Measurements from ENCODE around the gene ACKR3.

The ACKR3 gene

DNA sequence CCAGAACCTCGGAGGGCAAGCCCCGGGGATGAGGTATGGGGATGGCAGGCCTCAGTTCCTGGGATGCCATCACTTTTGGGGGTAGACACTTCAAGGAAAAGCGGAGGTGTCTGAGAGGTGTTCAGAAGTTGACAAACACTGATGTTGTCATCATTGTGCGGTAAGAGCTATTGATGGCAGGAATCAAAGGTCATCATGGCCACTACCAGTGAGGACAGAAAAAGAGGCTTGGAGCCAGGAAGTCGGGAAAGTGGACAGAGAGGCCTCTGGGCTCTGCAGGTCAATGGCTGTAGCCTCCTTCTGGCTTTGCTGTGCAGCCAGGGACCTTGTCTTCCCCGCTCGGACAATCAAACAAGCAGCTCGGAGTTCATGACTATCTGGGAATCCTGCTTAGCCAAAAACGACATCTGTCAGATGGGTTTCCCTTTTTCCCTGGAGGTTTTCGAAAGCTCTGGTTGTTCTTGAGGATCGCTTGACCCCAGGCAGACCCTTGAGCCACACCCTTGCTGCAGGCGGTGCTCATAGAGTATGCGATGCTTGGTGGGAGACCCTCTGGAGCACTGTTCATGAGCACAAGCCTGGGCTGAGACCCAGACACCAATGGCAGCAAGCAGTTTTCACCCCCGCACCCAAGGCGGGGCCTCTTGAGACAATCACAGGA lies 19.4 kb downstream of the ACKR3 start:
- H3K27me3 ChIP-seq (ENCODE audit: control insufficient read depth, insufficient read depth, low read length), result no peaks in the 10 kb centered on the region
- no peak overlapping the region for H3K9ac ChIP-seq (ENCODE audit: low read depth, low read length)
- no peak overlapping the region for H3K4me3 ChIP-seq (ENCODE audit: low read depth, low read length)
- no peaks in the 10 kb centered on the region for H3K9me3 ChIP-seq (ENCODE audit: control insufficient read depth, insufficient read depth, low read length)
- no peak overlapping the region for H3K27ac ChIP-seq (ENCODE audit: low read depth, low read length)
- H3K4me1 ChIP-seq (ENCODE audit: control insufficient read depth, insufficient read depth, low read length), result no peaks in the 10 kb centered on the region
- no peaks in the 10 kb centered on the region for H3K36me3 ChIP-seq (ENCODE audit: control insufficient read depth, insufficient read depth, low read length)

DNA sequence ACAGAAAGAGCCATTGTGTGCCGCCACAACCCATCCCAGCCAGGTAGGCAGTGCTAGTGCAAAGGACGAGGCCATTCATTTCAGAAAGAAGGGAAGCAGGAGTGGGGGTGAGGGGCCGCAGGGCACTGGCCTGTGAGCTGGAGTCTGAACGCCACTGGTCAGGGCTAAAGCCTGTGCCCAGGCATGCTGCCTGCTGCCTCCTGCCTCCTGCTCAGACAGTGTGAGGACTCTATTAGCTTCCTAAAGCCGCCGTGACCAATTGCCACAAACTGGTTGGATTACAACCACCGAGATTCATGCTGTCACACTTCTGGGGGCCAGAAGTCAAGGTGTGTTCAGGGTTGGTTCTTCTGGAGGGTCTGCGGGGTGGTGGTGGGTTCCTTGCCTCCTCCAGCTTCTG lies 21.2 kb downstream of the ACKR3 start:
- no peak overlapping the region for H3K9ac ChIP-seq (ENCODE audit: low read depth, low read length)
- H3K27ac ChIP-seq (ENCODE audit: low read depth, low read length), result no peak overlapping the region
- H3K4me1 ChIP-seq (ENCODE audit: control insufficient read depth, insufficient read depth, low read length), result no peaks in the 10 kb centered on the region
- H3K9me3 ChIP-seq (ENCODE audit: control insufficient read depth, insufficient read depth, low read length), result no peaks in the 10 kb centered on the region
- no peaks in the 10 kb centered on the region for H3K27me3 ChIP-seq (ENCODE audit: control insufficient read depth, insufficient read depth, low read length)
- no peaks in the 10 kb centered on the region for H3K36me3 ChIP-seq (ENCODE audit: control insufficient read depth, insufficient read depth, low read length)
- H3K4me3 ChIP-seq (ENCODE audit: low read depth, low read length), result no peak overlapping the region

- H3K9ac ChIP-seq (ENCODE audit: low read depth, low read length), result no peak overlapping the region
- no peaks in the 10 kb centered on the region for H3K36me3 ChIP-seq (ENCODE audit: control insufficient read depth, insufficient read depth, low read length)
- H3K27me3 ChIP-seq (ENCODE audit: control insufficient read depth, insufficient read depth, low read length), result no peaks in the 10 kb centered on the region
- H3K4me3 ChIP-seq (ENCODE audit: low read depth, low read length), result no peak overlapping the region
- no peak overlapping the region for H3K27ac ChIP-seq (ENCODE audit: low read depth, low read length)
- H3K9me3 ChIP-seq (ENCODE audit: control insufficient read depth, insufficient read depth, low read length), result no peaks in the 10 kb centered on the region
- H3K4me1 ChIP-seq (ENCODE audit: control insufficient read depth, insufficient read depth, low read length), result no peaks in the 10 kb centered on the region
Observed at GRCh38 chr2:236592821-236593220, 23.2 kb downstream of the ACKR3 start.

DNA sequence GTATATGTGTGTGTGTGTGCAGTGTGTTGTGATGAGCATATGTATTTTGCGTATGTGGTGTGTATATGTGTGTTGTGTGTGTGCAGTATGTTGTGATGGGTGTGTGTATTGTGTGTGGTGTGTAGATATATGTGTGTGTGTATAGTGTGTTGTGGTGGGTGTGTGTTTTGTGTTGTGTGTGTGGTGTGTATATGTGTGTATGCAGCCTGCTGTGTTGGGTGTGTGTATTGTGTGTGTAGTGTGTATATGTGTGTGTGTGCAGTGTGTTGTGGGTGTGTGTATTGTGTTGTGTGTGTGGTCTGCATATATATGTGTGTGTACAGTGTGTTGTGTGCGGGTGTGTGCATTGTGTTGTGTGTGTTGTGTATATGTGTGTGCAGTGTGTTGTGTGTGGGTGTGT lies 23.9 kb downstream of the ACKR3 start:
- Histone ChIP-seq H3K4me3 (ENCODE audit: low read depth, low read length) (no peak overlapping the region), H3K27ac (ENCODE audit: low read depth, low read length) (no peak overlapping the region), H3K27me3 (ENCODE audit: control insufficient read depth, insufficient read depth, low read length) (no peaks in the 10 kb centered on the region), H3K9me3 (ENCODE audit: control insufficient read depth, insufficient read depth, low read length) (no peaks in the 10 kb centered on the region), H3K36me3 (ENCODE audit: control insufficient read depth, insufficient read depth, low read length) (no peaks in the 10 kb centered on the region), H3K4me1 (ENCODE audit: control insufficient read depth, insufficient read depth, low read length) (no peaks in the 10 kb centered on the region), H3K9ac (ENCODE audit: low read depth, low read length) (no peak overlapping the region)

GRCh38 chr2:236593956-236594355 lies 24.3 kb downstream of the ACKR3 start:
- Histone ChIP-seq H3K9me3 (ENCODE audit: control insufficient read depth, insufficient read depth, low read length) (no peaks in the 10 kb centered on the region), H3K27me3 (ENCODE audit: control insufficient read depth, insufficient read depth, low read length) (no peaks in the 10 kb centered on the region), H3K36me3 (ENCODE audit: control insufficient read depth, insufficient read depth, low read length) (no peaks in the 10 kb centered on the region), H3K27ac (ENCODE audit: low read depth, low read length) (no peak overlapping the region), H3K4me1 (ENCODE audit: control insufficient read depth, insufficient read depth, low read length) (no peaks in the 10 kb centered on the region), H3K4me3 (ENCODE audit: low read depth, low read length) (no peak overlapping the region), H3K9ac (ENCODE audit: low read depth, low read length) (no peak overlapping the region)

GRCh38 chr2:236597629-236598028 lies 28.0 kb downstream of the ACKR3 start:
- no peaks in the 10 kb centered on the region for H3K4me1 ChIP-seq (ENCODE audit: control insufficient read depth, insufficient read depth, low read length)

DNA sequence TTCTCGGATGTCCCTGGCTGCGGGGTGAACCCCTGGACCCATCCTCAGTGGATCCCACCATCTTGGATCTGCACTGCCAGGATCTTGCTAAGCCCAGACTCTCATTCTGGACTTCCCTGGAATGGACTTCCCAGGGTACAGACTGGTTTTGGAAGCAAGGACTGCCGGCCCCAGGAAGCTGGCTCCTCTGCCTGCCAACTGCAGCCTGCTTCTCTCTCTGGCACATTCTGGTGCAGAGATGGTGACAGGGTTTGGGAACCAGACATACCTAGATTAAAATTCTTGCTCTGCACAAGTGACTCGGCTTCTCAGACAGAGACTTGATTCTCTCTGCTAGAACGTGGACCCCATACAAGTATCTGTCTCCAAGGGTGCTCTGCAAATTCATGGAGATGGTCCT lies 29.4 kb downstream of the ACKR3 start:
- no peaks in the 10 kb centered on the region for H3K36me3 ChIP-seq (ENCODE audit: control insufficient read depth, insufficient read depth, low read length)

More at GRCh38 chr2:236597629-236598028, 28.0 kb downstream of the ACKR3 start:
- Histone ChIP-seq H3K9me3 (ENCODE audit: control insufficient read depth, insufficient read depth, low read length) (no peaks in the 10 kb centered on the region), H3K36me3 (ENCODE audit: control insufficient read depth, insufficient read depth, low read length) (no peaks in the 10 kb centered on the region), H3K27me3 (ENCODE audit: control insufficient read depth, insufficient read depth, low read length) (no peaks in the 10 kb centered on the region), H3K27ac (ENCODE audit: low read depth, low read length) (no peak overlapping the region), H3K9ac (ENCODE audit: low read depth, low read length) (no peak overlapping the region), H3K4me3 (ENCODE audit: low read depth, low read length) (no peak overlapping the region)

GRCh38 chr2:236600158-236600557 lies 30.5 kb downstream of the ACKR3 start:
- H3K4me1 ChIP-seq (ENCODE audit: control insufficient read depth, insufficient read depth, low read length), result no peaks in the 10 kb centered on the region
- no peak overlapping the region for H3K27ac ChIP-seq (ENCODE audit: low read depth, low read length)
- H3K27me3 ChIP-seq (ENCODE audit: control insufficient read depth, insufficient read depth, low read length), result no peaks in the 10 kb centered on the region
- no peaks in the 10 kb centered on the region for H3K9me3 ChIP-seq (ENCODE audit: control insufficient read depth, insufficient read depth, low read length)
- H3K4me3 ChIP-seq (ENCODE audit: low read depth, low read length), result no peak overlapping the region
- no peak overlapping the region for H3K9ac ChIP-seq (ENCODE audit: low read depth, low read length)
- no peaks in the 10 kb centered on the region for H3K36me3 ChIP-seq (ENCODE audit: control insufficient read depth, insufficient read depth, low read length)

More for the DNA sequence above, 29.4 kb downstream of the ACKR3 start:
- H3K9ac ChIP-seq (ENCODE audit: low read depth, low read length), result no peak overlapping the region
- no peak overlapping the region for H3K4me3 ChIP-seq (ENCODE audit: low read depth, low read length)
- no peaks in the 10 kb centered on the region for H3K27me3 ChIP-seq (ENCODE audit: control insufficient read depth, insufficient read depth, low read length)
- no peaks in the 10 kb centered on the region for H3K4me1 ChIP-seq (ENCODE audit: control insufficient read depth, insufficient read depth, low read length)
- H3K27ac ChIP-seq (ENCODE audit: low read depth, low read length), result no peak overlapping the region
- no peaks in the 10 kb centered on the region for H3K9me3 ChIP-seq (ENCODE audit: control insufficient read depth, insufficient read depth, low read length)

DNA sequence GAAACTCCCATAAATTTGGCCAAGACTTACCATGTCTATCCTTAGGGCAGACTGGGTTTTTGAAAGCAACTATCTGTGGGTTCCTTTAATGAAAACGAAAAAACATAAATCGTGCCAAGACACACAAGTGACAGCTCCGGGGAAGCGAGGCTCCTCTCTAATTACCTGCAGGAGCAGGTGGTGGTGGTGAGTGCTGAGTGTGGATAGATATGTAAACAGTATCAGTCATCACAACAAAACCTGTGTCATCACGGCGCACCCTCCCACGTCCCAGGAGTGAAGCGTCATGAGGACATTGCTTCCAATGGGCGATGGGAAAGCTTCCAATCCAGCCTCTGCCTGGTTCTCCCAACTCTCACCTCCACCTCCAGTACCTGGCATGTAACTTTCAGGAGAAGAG lies 31.3 kb downstream of the ACKR3 start:
- no peak overlapping the region for H3K27ac ChIP-seq (ENCODE audit: low read depth, low read length)

GRCh38 chr2:236601316-236602202 lies 31.9 kb downstream of the ACKR3 start:
- Histone ChIP-seq H3K27ac (ENCODE audit: low read depth, low read length) (no peak overlapping the region), H3K36me3 (ENCODE audit: control insufficient read depth, insufficient read depth, low read length) (no peaks in the 10 kb centered on the region), H3K9me3 (ENCODE audit: control insufficient read depth, insufficient read depth, low read length) (no peaks in the 10 kb centered on the region), H3K27me3 (ENCODE audit: control insufficient read depth, insufficient read depth, low read length) (no peaks in the 10 kb centered on the region), H3K4me3 (ENCODE audit: low read depth, low read length) (no peak overlapping the region), H3K9ac (ENCODE audit: low read depth, low read length) (no peak overlapping the region), H3K4me1 (ENCODE audit: control insufficient read depth, insufficient read depth, low read length) (no peaks in the 10 kb centered on the region)

More for the DNA sequence above, 31.3 kb downstream of the ACKR3 start:
- Histone ChIP-seq H3K4me1 (ENCODE audit: control insufficient read depth, insufficient read depth, low read length) (no peaks in the 10 kb centered on the region), H3K36me3 (ENCODE audit: control insufficient read depth, insufficient read depth, low read length) (no peaks in the 10 kb centered on the region), H3K9me3 (ENCODE audit: control insufficient read depth, insufficient read depth, low read length) (no peaks in the 10 kb centered on the region), H3K9ac (ENCODE audit: low read depth, low read length) (no peak overlapping the region), H3K4me3 (ENCODE audit: low read depth, low read length) (no peak overlapping the region), H3K27me3 (ENCODE audit: control insufficient read depth, insufficient read depth, low read length) (no peaks in the 10 kb centered on the region)

DNA sequence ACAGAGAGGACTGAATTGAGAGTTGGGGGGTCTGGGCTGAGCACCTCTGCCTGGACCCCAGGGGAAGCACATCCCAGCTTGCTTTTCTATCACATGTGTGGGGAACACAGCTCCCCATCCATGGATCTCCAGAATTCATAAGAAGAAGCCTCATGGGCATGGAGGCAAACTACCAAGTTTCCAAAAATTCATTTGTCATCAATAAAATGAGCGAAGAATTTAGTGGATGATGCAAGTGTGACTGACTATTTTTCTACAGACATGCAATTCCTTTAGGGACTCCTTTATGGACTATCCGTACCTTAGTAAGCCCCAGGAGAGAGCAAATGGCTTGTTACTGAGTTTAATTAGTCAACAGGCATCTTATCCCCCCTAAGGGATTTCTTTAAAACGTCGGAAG lies 33.1 kb downstream of the ACKR3 start:
- Histone ChIP-seq H3K27me3 (ENCODE audit: control insufficient read depth, insufficient read depth, low read length) (no peaks in the 10 kb centered on the region), H3K9ac (ENCODE audit: low read depth, low read length) (no peak overlapping the region), H3K4me1 (ENCODE audit: control insufficient read depth, insufficient read depth, low read length) (no peaks in the 10 kb centered on the region), H3K27ac (ENCODE audit: low read depth, low read length) (no peak overlapping the region), H3K9me3 (ENCODE audit: control insufficient read depth, insufficient read depth, low read length) (no peaks in the 10 kb centered on the region), H3K4me3 (ENCODE audit: low read depth, low read length) (no peak overlapping the region), H3K36me3 (ENCODE audit: control insufficient read depth, insufficient read depth, low read length) (no peaks in the 10 kb centered on the region)

All from HUES48 (cell line).